ENCODE data around the gene CDK6.

- TF ChIP-seq CTCF (IDR thresholded peaks at IDR 0.05; ENCODE audit: control extremely low read depth in 1 of 3, insufficient read depth in 1 of 3, low read depth in 1 of 3, low read length in 3 of 3) (no peak), RAD21 (IDR thresholded peaks at IDR 0.05 in 1 of 2, conservative IDR thresholded peaks at IDR 0.05 in 1 of 2; ENCODE audit: low read depth in 2 of 2, low read length in 2 of 2) (no peak), RXRA (IDR thresholded peaks at IDR 0.05; ENCODE audit: insufficient read depth, low read depth, low read length) (no peak), EP300 (IDR thresholded peaks at IDR 0.05; ENCODE audit: borderline replicate concordance in 1 of 2, low read depth in 2 of 2, low read length in 2 of 2) (no peak)
Observed at GRCh38 chr7:92799446-92800211, 36.7 kb downstream of the CDK6 start.

Data from H1 (cell line).